GM12801 (cell line): ENCODE data around the gene CX3CL1.

Experiments used
- TF ChIP-seq, protein P1 (sequence below): IDR thresholded peaks from one replicate; pipeline ENCODE4 v1.5.1; 2011; ENCODE audit warnings: control low read depth; ENCODE audit not compliant: insufficient read length; ENCODE audit errors: extremely low read depth

Gene CX3CL1

DNA sequence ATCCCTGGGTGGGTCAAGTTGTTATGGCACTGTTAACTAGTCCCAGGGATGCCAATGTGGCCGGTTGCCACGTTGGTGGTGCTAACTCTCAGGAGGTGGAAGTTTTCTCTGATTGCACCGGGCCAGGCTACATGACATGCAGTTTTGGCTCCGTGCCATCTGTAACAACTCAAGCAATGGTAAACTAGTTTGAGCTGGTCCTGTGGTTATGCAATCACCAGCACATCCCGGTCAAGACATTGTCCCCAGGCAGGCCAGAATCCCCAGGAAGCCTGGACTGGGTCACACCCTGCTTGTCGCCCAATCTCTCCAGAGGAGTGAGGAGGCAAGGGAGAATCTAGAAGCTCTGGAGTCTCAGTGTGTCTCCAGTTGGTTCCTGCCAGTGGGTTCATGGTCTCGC is 22.2 kb downstream of the CX3CL1 start:
- TF ChIP-seq, protein P1, sequence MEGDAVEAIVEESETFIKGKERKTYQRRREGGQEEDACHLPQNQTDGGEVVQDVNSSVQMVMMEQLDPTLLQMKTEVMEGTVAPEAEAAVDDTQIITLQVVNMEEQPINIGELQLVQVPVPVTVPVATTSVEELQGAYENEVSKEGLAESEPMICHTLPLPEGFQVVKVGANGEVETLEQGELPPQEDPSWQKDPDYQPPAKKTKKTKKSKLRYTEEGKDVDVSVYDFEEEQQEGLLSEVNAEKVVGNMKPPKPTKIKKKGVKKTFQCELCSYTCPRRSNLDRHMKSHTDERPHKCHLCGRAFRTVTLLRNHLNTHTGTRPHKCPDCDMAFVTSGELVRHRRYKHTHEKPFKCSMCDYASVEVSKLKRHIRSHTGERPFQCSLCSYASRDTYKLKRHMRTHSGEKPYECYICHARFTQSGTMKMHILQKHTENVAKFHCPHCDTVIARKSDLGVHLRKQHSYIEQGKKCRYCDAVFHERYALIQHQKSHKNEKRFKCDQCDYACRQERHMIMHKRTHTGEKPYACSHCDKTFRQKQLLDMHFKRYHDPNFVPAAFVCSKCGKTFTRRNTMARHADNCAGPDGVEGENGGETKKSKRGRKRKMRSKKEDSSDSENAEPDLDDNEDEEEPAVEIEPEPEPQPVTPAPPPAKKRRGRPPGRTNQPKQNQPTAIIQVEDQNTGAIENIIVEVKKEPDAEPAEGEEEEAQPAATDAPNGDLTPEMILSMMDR: no peak

DNA sequence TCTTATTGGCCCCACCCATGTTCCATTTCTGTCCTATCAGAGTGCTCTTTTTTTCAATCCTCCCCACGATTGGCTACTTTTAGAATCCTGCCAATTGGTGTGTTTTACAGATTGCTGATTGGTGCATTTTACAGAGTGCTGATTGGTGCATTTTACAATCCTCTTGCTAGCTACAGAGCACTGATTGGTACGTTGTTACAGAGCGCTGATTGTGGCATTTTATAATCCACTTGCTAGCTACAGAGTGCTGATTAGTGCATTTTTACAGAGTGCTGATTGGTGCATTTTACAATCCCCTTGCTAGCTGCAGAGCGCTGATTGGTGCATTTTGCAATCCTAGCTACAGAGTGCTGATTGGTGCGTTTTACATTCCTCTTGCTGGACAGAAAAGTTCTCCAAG is 22.7 kb downstream of the CX3CL1 start:
- TF ChIP-seq, protein P1: no peak

DNA sequence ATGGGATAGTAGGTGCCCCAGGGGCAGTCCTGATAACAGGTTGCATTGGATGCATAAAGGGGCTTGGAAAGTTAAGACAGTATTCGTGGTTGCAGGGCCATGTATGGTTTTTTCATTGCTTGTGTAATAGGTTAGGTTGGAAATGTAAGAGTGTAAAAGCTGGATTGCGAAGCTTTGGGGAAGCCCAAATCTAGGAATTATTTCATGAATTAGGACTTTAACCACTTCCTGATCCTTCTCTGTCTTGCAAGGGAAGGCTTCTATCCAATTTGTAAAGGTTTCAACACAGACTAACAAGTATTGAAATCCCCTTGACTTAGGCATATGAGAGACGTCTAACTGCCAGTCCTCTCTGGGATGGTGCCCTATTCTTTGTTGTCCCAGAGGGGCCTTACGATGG is 24.5 kb downstream of the CX3CL1 start:
- TF ChIP-seq, protein P1: no peak

DNA sequence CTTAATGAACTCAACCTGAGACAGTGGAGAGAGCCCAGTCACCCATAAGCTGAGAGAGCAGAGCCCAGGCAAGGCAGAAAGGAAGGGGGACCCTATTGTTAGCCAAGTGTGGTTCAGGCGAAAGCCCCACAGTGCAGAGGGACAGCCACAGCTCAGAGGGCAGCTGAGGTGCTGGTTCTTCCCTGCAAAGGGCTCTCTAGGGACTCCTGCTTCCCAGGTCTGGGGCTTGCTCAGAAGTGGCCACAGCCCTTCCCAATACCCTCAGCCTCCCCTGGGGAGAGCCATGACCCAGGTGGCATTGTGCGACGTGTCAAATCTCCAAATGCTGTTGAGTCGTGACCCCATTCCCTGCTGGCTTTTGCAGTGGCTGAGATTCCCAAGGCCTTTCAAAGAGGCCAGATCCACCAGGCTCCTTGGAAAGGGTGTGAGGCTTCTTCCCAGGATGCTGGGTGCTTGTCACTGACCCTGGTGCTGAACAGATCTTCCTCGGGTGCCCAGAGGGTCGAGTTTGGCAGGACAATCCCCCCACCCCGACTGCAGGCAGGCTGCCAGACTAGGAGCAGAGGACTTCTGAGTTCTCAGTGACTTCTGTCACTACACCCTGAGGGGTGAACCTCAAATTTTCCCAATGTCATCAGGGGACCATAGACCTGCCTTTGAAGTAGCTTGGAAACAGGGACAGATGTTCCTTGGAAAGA is 29.8 kb downstream of the CX3CL1 start:
- TF ChIP-seq, protein P1: no peak

DNA sequence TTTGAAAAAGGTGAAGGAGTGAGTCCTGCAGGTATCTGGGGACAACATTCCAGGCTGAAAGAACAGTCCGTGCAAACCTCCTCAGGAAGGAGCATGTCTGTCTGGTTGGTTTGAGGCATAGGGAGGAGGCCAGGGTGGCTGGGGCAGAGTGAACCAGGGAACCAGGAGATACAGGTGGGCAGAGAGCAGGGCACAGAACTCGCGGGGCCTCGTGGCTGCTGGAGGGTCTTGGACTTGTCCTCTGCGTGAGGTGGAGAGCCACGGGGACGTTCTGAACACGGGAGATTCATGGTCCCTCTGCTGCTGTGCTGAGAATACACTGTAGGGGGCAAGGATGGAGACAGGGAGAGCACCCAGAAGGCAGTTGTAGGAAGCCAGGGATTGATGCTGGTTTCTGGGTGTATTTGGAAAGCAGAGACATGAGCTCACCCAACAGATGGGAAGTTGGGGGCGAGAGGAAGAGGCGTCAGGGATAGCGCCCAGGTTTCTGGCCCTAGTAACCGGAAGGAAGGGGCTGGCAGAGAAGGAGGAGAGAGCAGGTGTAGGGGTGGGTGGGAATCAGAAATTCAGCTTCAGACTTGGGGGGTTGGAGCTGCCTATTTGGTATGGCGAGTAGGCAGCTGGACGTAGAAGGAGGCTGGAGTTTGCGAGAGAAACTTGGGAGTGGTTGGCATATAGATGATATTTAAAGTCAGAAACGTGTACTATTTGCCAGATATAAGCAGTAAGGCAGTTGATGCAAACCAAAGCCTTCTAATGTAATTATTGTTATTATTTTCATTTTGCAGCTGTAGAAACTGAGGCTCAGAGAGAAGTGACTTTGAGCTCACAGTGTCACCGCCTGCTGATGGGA is 31.9 kb downstream of the CX3CL1 start, which contains the start of gene CCL17:
TSS of gene CCL17 (plus strand) at position 803 of the 853 bp plus-strand sequence. CDS start 9,166 bp downstream, outside the sequence.
- TF ChIP-seq, protein P1: no peak

DNA sequence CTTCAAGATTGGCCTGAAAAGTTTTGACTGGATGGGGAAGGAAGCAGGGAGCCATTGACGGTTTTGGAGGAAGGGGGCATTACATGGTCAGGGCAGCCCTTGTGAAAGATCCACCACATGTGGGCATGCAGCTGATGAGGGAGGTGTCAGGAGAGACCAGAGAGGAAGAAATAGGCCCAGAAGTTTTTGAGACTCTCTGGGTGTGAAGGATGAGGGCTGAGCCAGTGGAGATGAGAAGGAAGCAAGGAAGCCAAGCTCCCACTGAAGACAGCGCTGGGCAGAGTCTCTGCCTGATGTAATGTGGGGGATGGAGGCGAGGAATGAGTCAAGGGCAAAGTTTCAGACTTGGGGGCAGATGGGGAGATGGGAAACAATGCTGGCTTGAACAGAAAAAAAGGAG is 32.8 kb downstream of the CX3CL1 start:
- TF ChIP-seq, protein P1: no peak

DNA sequence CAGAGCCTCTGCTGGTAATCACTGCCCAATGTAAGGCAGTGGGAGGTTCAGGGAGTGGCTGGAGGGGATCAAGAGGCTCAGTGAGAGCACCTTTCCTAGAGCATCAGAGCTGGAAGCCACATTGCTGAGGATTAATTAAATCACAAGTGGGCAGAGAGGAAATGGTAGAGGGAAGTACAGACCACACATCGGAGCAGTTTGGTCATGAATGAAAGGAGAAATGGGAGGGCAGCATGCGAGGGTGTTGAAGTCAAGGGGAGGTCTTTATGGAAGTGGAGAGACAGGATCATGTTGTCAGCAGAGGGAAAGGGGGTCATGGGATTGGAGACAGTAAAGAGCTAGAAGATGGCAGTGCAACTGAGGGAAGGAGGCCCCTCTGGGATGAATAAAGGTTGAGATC is 34.6 kb downstream of the CX3CL1 start:
- TF ChIP-seq, protein P1: no peak
